K562 (cell line): ENCODE results near the gene VN1R4. TPM values are rescaled to one million over a fixed set of nuclear protein-coding genes. Genes with fewer than 3 reads are reported as not detected.

Experiments used
- ATAC-seq: fragments of 200-7000 bp; cut with Tn5 transposase; 3 replicates; pipeline ENCODE4 v1.9.1; 2020; ENCODE audit warnings: moderate library complexity
- BruUV-seq: library from RNA; stranded (reverse); fragments of 400-500 nt; replicated peaks from 2 replicates; lab custom pipeline; 2021; lab: Mats Ljungman, UMichigan
- CTCF ChIA-PET: fragments of 300-600 bp; formaldehyde crosslinking; extraction: SDS; loops from one replicate; lab custom pipeline; 2021; ENCODE audit warnings: low intra/inter-chr PET ratio; lab: Yijun Ruan, JAX
- POLR2A ChIA-PET: fragments of 300-600, 350-650 bp; sonication (Branson Sonifier 250); formaldehyde crosslinking; extraction: SDS; loops from one replicate; lab custom pipeline; 2021; ENCODE audit warnings: antibody characterized with exemption, inconsistent platforms; lab: Yijun Ruan, JAX
- DNase-seq, 4 experiments: peaks; one replicate each; pipeline versions ENCODE4 v3.0.0 to v3.0.0-alpha.2; 2011 to 2018; ENCODE audit warnings: low spot score in 3 of 4, mixed read lengths in 3 of 4; ENCODE audit errors: extremely low read depth in 1 of 4
- FAIRE-seq: peaks from 2 replicates; lab custom pipeline; 2011; peaks lifted over from hg19 to GRCh38; lab: Jason Lieb, UNC
- H2AFZ ChIP-seq: 2 replicates; pipeline ENCODE4 v1.6.0; 2011; ENCODE audit warnings: low read depth, low read length, control low read depth, inconsistent platforms
- H3K27ac ChIP-seq: fragments of 200-600 bp; 3 replicates; pipeline ENCODE4 v1.8.0; 2011; ENCODE audit warnings: low read depth, mild to moderate bottlenecking, control low read depth, inconsistent platforms, low read length, moderate library complexity, mixed read lengths; ENCODE audit errors: extremely low read depth
- H3K27me3 ChIP-seq, 2 experiments: fragments of 300-600 bp in 1 of 2; 2 replicates in 1 of 2; 3 replicates in 1 of 2; pipeline versions ENCODE4 v1.6.0 to v1.8.0; 2011; ENCODE audit warnings: inconsistent platforms in 2 of 2, low read length in 2 of 2, mild to moderate bottlenecking in 1 of 2, mixed read lengths in 1 of 2, moderate library complexity in 1 of 2; ENCODE audit not compliant: control insufficient read depth in 2 of 2, insufficient read depth in 2 of 2
- H3K36me3 ChIP-seq: fragments of 300-600 bp; 3 replicates; pipeline ENCODE4 v1.8.0; 2011; ENCODE audit warnings: mild to moderate bottlenecking, low read length, inconsistent platforms; ENCODE audit not compliant: control insufficient read depth, insufficient read depth
- H3K4me1 ChIP-seq, 2 experiments: fragments of 200-600 bp in 1 of 2; replicated peaks in 1 of 2; 2 replicates in 1 of 2; 3 replicates in 1 of 2; pipeline versions ENCODE4 v1.5.1 to v1.8.0; 2011; ENCODE audit warnings: inconsistent platforms in 2 of 2, low read length in 2 of 2, mild to moderate bottlenecking in 1 of 2, mixed read lengths in 1 of 2, moderate library complexity in 1 of 2; ENCODE audit not compliant: control insufficient read depth in 2 of 2, insufficient read depth in 2 of 2
- H3K4me2 ChIP-seq: 2 replicates; pipeline ENCODE4 v1.6.1; 2011; ENCODE audit warnings: low read length, control low read depth, inconsistent platforms, mixed read lengths; ENCODE audit not compliant: insufficient read depth
- H3K4me3 ChIP-seq: fragments of 200-600 bp; sonication (generic), shearing (Covaris generic); 2 replicates; pipeline ENCODE4 v1.5.1; 2016; ENCODE audit warnings: control low read depth, inconsistent platforms
- H3K79me2 ChIP-seq: fragments of 200-600 bp; 3 replicates; pipeline ENCODE4 v1.8.0; 2011; ENCODE audit warnings: low read length, inconsistent platforms; ENCODE audit not compliant: control insufficient read depth, insufficient read depth
- H3K9ac ChIP-seq, 2 experiments: 2 replicates each; pipeline versions ENCODE4 v1.6.0 to v1.6.1; 2011; ENCODE audit warnings: low read depth in 2 of 2, low read length in 2 of 2, control low read depth in 1 of 2, inconsistent platforms in 1 of 2, mild to moderate bottlenecking in 1 of 2, mixed read lengths in 1 of 2; ENCODE audit not compliant: insufficient read depth in 1 of 2
- H3K9me1 ChIP-seq: one replicate; pipeline ENCODE4 v1.6.0; 2011; ENCODE audit warnings: inconsistent platforms, mild to moderate bottlenecking, low read length, moderate library complexity; ENCODE audit not compliant: control insufficient read depth, insufficient read depth
- H3K9me3 ChIP-seq: replicated peaks from 2 replicates; pipeline ENCODE4 v1.5.1; 2011; ENCODE audit warnings: low read depth, low read length, inconsistent platforms; ENCODE audit not compliant: control insufficient read depth, insufficient read depth
- H4K20me1 ChIP-seq: replicated peaks from 2 replicates; pipeline ENCODE4 v1.6.1; 2011; ENCODE audit warnings: low read length, inconsistent platforms, mixed read lengths; ENCODE audit not compliant: control insufficient read depth, insufficient read depth
- BMI1 ChIP-seq: fragments of 150-350 bp; IDR thresholded peaks from 2 replicates; pipeline ENCODE4 v1.6.1; 2014; ENCODE audit warnings: low read length
- GABPB2 ChIP-seq: fragments of 250-450 bp; sonication (Bioruptor Pico); conservative IDR thresholded peaks from 2 replicates; pipeline ENCODE4 v1.5.1; 2021; ENCODE audit warnings: mild to moderate bottlenecking
- MTA1 ChIP-seq: fragments of 450-650 bp; IDR thresholded peaks from 2 replicates; pipeline ENCODE4 v1.6.1; 2017; ENCODE audit warnings: borderline replicate concordance
- NR2F6 ChIP-seq: fragments of 450-650 bp; formaldehyde crosslinking; IDR thresholded peaks from 2 replicates; pipeline ENCODE4 v1.4.0; 2020; ENCODE audit warnings: mild to moderate bottlenecking
- PHF21A ChIP-seq: fragments of 450-650 bp; IDR thresholded peaks from 2 replicates; pipeline ENCODE4 v1.6.1; 2017; ENCODE audit warnings: low read depth, borderline replicate concordance
- RBBP5 ChIP-seq: fragments of 200-600 bp; sonication (generic); IDR thresholded peaks from 2 replicates; pipeline ENCODE4 v1.6.1; 2012; ENCODE audit warnings: borderline replicate concordance, mild to moderate bottlenecking, low read length, control low read depth, inconsistent platforms; ENCODE audit not compliant: insufficient read depth, poor library complexity, severe bottlenecking
- STAT5B ChIP-seq: fragments of 250-450 bp; sonication (Bioruptor Pico); IDR thresholded peaks from 2 replicates; pipeline ENCODE4 v1.8.0; 2021; ENCODE audit warnings: mild to moderate bottlenecking, inconsistent platforms
- ZBED1 ChIP-seq: IDR thresholded peaks from 2 replicates; pipeline ENCODE4 v1.6.1; 2014
- ZNF124 ChIP-seq: sonication (generic); formaldehyde crosslinking; IDR thresholded peaks from 2 replicates; pipeline ENCODE4 v1.8.1; 2022; ENCODE audit warnings: missing genetic modification reagents
- WGBS: fragments of 100-300 bp; shearing (Covaris generic); methylation state at CpG from one replicate; pipeline ENCODE4 v1.1.6; 2016; ENCODE audit warnings: low coverage, mixed read lengths; ENCODE audit not compliant: insufficient coverage; ENCODE audit errors: missing lambda C conversion rate; 5-methylcytosine and 5-hydroxymethylcytosine counted together
- in situ Hi-C: fragments of 300-500 bp; cut with MboI; formaldehyde crosslinking; loops from 4 replicates; pipeline ENCODE4 v1.15.0; 2018; ENCODE audit warnings: inconsistent platforms, mixed read lengths
- intact Hi-C: fragments of 100-400 bp; cut with micrococcal nuclease; formaldehyde crosslinking; loops from 2 replicates; pipeline ENCODE4 v1.14.2; 2022
- polyA plus RNA-seq, 8 experiments: library from polyadenylated mRNA; depleted of rRNA in 4 of 8; stranded (reverse) in 5 of 8; unstranded in 3 of 8; fragments of >200 nt; fragmentation: Nextera tagmentation in 2 of 8; fragmentation: Illumina TruSeq in 1 of 8; extraction: Ambion mirVana in 2 of 8; extraction: Trizol in 1 of 8; gene quantifications; 2 replicates each; pipeline versions ENCODE4 v1.2.1 to v1.2.3, GENCODE V29; 2011 to 2014; ENCODE audit warnings: inconsistent platforms in 1 of 8, missing spikeins in 1 of 8
- total RNA-seq, 7 experiments: library from RNA; depleted of rRNA in 6 of 7; stranded (reverse); fragments of >200 nt in 6 of 7; fragmentation: Illumina TruSeq in 2 of 7; extraction: Trizol in 2 of 7; gene quantifications; 2 replicates each; pipeline versions ENCODE4 v1.2.1 to v1.2.3, GENCODE V29; 2011 to 2021; ENCODE audit warnings: low replicate concordance in 1 of 7
- TF ChIP-seq, protein P1 (sequence below): fragments of 250-450 bp; sonication (Bioruptor Pico); IDR thresholded peaks from 2 replicates; pipeline ENCODE4 v1.8.0; 2021; ENCODE audit warnings: moderate library complexity, mild to moderate bottlenecking, inconsistent platforms
- TF ChIP-seq, protein P2 (sequence below): fragments of 250-450 bp; sonication (Bioruptor Pico); IDR thresholded peaks from 2 replicates; pipeline ENCODE4 v1.8.0; 2022; ENCODE audit warnings: inconsistent platforms
- TF ChIP-seq, protein P3 (sequence below): fragments of 250-450 bp; sonication (Bioruptor Pico); IDR thresholded peaks from 2 replicates; pipeline ENCODE4 v1.8.0; 2022; ENCODE audit warnings: inconsistent platforms, mild to moderate bottlenecking, moderate library complexity, borderline replicate concordance
- TF ChIP-seq, protein P4 (sequence below): IDR thresholded peaks from 3 replicates; pipeline ENCODE4 v1.6.1; 2011; ENCODE audit warnings: borderline replicate concordance, mild to moderate bottlenecking, moderate library complexity; ENCODE audit not compliant: insufficient read length; ENCODE audit errors: extremely low read depth

Gene VN1R4
- total and polyA plus RNA-seq, 9 of the 15 experiments (the other 6 are each of a cell fraction or from before 2014, with no cell fraction given) = not detected

DNA sequence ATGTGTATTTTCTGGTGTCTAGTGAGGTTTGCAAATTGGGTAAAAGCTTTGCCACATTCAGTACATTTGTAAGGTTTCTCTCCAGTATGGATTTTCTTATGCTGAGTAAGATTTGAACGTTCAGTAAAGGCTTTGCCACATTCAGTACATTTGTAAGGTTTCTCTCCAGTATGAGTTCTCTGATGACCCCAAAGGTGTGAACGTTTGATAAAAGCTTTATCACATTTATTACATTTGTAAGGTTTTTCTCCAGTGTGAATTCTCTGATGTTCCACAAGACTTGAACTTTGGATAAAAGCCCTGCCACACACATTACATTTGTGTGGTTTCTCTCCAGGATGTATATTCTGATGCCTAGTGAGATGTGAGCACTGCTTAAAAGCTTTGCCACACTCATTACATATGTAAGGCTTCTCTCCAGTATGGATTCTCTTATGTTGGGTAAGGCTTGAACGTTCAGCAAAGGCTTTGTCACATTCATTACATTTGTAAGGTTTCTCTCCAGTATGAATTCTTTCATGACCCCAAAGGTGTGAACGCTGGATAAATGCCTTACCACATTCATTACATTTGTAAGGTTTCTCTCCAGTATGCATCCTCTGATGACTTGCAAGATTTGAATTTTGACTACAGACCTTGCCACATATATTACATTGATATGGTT lies 30.3 kb downstream of the VN1R4 start (continued):
- TF ChIP-seq, protein P1, sequence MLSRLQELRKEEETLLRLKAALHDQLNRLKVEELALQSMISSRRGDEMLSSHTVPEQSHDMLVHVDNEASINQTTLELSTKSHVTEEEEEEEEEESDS (CRISPR knock-in tag) = no peak

DNA sequence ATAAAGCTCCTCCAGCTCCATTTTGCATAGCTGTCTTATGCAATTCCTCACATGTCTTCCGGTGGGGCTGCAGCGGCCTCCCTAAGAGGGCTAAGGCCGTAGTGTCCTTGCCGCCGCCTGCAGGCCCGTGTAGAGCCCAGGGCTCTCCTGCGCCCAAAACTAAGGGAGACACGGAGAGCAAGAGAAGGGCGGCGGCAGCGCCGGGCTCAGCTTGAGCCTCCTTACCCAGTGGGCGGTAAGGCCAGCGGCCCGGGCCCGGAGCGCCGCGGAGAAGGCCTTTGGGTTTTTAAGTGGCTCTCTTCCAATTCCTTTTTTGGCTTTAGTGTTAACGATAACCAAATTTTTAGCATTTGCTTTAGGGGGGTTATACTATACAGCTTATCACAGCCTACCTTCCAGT lies 42.9 kb downstream of the VN1R4 start:
- Histone ChIP-seq H3K4me3 (no peak overlapping the region), H3K4me1 (no peaks in the 10 kb centered on the region), H3K4me2 (no peak overlapping the region), H3K9me3 (peaks cover 2% of the 10 kb centered on the region; the same call in 1 of the 2 replicates), H3K9ac (no peak overlapping the region), H4K20me1 (no peaks in the 10 kb centered on the region), H3K79me2 (no peaks in the 10 kb centered on the region), H3K27me3 (no peaks in the 10 kb centered on the region; a peak in 1 of 5 replicates), H2AFZ (no peak overlapping the region), H3K27ac (no peak overlapping the region), H3K9me1 (no peaks in the 10 kb centered on the region), H3K36me3 (no peaks in the 10 kb centered on the region)
- ChIA-PET CTCF (no interaction called here), POLR2A (no interaction called here)
- WGBS = 8% methylated on average over 7 of the region's 20 CpGs
- BruUV-seq = no TSS peak
- DNase-seq (no peak), ATAC-seq (no peak), FAIRE-seq (no peak)
- TF ChIP-seq MTA1 (no peak), PHF21A (no peak), RBBP5 (no peak), GABPB2 (CRISPR knock-in tag) (no peak), ZBED1 (no peak), STAT5B (no peak), BMI1 (no peak), ZNF124 (CRISPR knock-in tag) (no peak), NR2F6 (CRISPR knock-in tag) (no peak)
- TF ChIP-seq, protein P2, sequence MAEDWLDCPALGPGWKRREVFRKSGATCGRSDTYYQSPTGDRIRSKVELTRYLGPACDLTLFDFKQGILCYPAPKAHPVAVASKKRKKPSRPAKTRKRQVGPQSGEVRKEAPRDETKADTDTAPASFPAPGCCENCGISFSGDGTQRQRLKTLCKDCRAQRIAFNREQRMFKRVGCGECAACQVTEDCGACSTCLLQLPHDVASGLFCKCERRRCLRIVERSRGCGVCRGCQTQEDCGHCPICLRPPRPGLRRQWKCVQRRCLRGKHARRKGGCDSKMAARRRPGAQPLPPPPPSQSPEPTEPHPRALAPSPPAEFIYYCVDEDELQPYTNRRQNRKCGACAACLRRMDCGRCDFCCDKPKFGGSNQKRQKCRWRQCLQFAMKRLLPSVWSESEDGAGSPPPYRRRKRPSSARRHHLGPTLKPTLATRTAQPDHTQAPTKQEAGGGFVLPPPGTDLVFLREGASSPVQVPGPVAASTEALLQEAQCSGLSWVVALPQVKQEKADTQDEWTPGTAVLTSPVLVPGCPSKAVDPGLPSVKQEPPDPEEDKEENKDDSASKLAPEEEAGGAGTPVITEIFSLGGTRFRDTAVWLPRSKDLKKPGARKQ (CRISPR knock-in tag) = no peak
- TF ChIP-seq, protein P3, sequence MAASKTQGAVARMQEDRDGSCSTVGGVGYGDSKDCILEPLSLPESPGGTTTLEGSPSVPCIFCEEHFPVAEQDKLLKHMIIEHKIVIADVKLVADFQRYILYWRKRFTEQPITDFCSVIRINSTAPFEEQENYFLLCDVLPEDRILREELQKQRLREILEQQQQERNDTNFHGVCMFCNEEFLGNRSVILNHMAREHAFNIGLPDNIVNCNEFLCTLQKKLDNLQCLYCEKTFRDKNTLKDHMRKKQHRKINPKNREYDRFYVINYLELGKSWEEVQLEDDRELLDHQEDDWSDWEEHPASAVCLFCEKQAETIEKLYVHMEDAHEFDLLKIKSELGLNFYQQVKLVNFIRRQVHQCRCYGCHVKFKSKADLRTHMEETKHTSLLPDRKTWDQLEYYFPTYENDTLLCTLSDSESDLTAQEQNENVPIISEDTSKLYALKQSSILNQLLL (CRISPR knock-in tag) = no peak
- TF ChIP-seq, protein P4, sequence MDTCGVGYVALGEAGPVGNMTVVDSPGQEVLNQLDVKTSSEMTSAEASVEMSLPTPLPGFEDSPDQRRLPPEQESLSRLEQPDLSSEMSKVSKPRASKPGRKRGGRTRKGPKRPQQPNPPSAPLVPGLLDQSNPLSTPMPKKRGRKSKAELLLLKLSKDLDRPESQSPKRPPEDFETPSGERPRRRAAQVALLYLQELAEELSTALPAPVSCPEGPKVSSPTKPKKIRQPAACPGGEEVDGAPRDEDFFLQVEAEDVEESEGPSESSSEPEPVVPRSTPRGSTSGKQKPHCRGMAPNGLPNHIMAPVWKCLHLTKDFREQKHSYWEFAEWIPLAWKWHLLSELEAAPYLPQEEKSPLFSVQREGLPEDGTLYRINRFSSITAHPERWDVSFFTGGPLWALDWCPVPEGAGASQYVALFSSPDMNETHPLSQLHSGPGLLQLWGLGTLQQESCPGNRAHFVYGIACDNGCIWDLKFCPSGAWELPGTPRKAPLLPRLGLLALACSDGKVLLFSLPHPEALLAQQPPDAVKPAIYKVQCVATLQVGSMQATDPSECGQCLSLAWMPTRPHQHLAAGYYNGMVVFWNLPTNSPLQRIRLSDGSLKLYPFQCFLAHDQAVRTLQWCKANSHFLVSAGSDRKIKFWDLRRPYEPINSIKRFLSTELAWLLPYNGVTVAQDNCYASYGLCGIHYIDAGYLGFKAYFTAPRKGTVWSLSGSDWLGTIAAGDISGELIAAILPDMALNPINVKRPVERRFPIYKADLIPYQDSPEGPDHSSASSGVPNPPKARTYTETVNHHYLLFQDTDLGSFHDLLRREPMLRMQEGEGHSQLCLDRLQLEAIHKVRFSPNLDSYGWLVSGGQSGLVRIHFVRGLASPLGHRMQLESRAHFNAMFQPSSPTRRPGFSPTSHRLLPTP = no peak
- in situ Hi-C loops (no loop called here), intact Hi-C loops (no loop called here)
